CD14-positive monocyte (primary cell): ENCODE data around the gene PTPRD. TPM values are rescaled to one million over a fixed set of nuclear protein-coding genes. Genes with fewer than 3 reads are reported as not detected.
"Not testable (repeated sequence)": the region's sequence is repeated elsewhere in the genome, so short reads cannot be mapped to it uniquely, and the experiment has no call there.

ENCODE experiments used
- DNase-seq, 3 donors: peaks; one replicate each; pipeline ENCODE4 v3.0.0-alpha.2; 2011 to 2022
- H2AFZ ChIP-seq: 2 replicates; pipeline ENCODE4 v1.6.0; 2012; ENCODE audit warnings: mild to moderate bottlenecking, low read depth, low read length, inconsistent platforms; ENCODE audit not compliant: insufficient read depth, poor library complexity, severe bottlenecking
- H3K27ac ChIP-seq, 2 donors: 1 replicate in 1 of 2; 2 replicates in 1 of 2; pipeline ENCODE4 v1.5.1; 2012 to 2013; ENCODE audit warnings: low read length in 2 of 2, control low read depth in 1 of 2, inconsistent platforms in 1 of 2, low read depth in 1 of 2, mild to moderate bottlenecking in 1 of 2
- H3K27me3 ChIP-seq, 2 donors: one replicate each; pipeline versions ENCODE4 v1.6.0 to v1.6.1; 2011 to 2013; ENCODE audit warnings: low read length in 2 of 2; ENCODE audit not compliant: control insufficient read depth in 2 of 2, insufficient read depth in 2 of 2
- H3K36me3 ChIP-seq, 2 donors: replicated peaks in 1 of 2; 1 replicate in 1 of 2; 2 replicates in 1 of 2; pipeline versions ENCODE4 v1.5.1 to v1.6.1; 2012 to 2013; ENCODE audit warnings: low read length in 2 of 2, control low read depth in 1 of 2, inconsistent platforms in 1 of 2, mild to moderate bottlenecking in 1 of 2; ENCODE audit not compliant: insufficient read depth in 2 of 2, control insufficient read depth in 1 of 2
- H3K4me1 ChIP-seq, 2 donors: 1 replicate in 1 of 2; 2 replicates in 1 of 2; pipeline versions ENCODE4 v1.5.1 to v1.6.1; 2012 to 2013; ENCODE audit warnings: low read length in 2 of 2, control low read depth in 1 of 2, inconsistent platforms in 1 of 2, mild to moderate bottlenecking in 1 of 2, moderate library complexity in 1 of 2; ENCODE audit not compliant: insufficient read depth in 2 of 2, control insufficient read depth in 1 of 2
- H3K4me2 ChIP-seq: replicated peaks from 2 replicates; pipeline ENCODE3; 2012; ENCODE audit warnings: low read length, moderate library complexity, mild to moderate bottlenecking; ENCODE audit not compliant: poor library complexity, severe bottlenecking; ENCODE audit errors: extremely low read depth
- H3K4me3 ChIP-seq, 3 experiments: fragments of 200-600 bp in 1 of 3; sonication (generic) in 1 of 3; replicated peaks in 1 of 3; 1 replicate in 2 of 3; 2 replicates in 1 of 3; pipeline ENCODE4 v1.5.1; 2011 to 2013; ENCODE audit warnings: low read length in 3 of 3, mild to moderate bottlenecking in 3 of 3, control low read depth in 2 of 3, low read depth in 2 of 3, inconsistent platforms in 1 of 3, moderate library complexity in 1 of 3
- H3K79me2 ChIP-seq: 2 replicates; pipeline ENCODE4 v1.6.0; 2012; ENCODE audit warnings: mild to moderate bottlenecking, control low read depth, inconsistent platforms, low read length, moderate library complexity; ENCODE audit not compliant: insufficient read depth
- H3K9ac ChIP-seq: 2 replicates; pipeline ENCODE4 v1.6.0; 2017; ENCODE audit warnings: low read length, mild to moderate bottlenecking; ENCODE audit not compliant: insufficient read depth, poor library complexity, severe bottlenecking
- H3K9me3 ChIP-seq, 2 donors: replicated peaks in 1 of 2; 1 replicate in 1 of 2; 2 replicates in 1 of 2; pipeline versions ENCODE4 v1.5.1 to v1.6.1; 2012 to 2013; ENCODE audit warnings: low read length in 2 of 2, control low read depth in 1 of 2; ENCODE audit not compliant: control insufficient read depth in 1 of 2, insufficient read depth in 1 of 2
- H4K20me1 ChIP-seq: 2 replicates; pipeline ENCODE4 v1.6.0; 2012; ENCODE audit warnings: mild to moderate bottlenecking, low read length, control low read depth, moderate library complexity; ENCODE audit not compliant: insufficient read depth
- H3K27ac Mint-ChIP-seq, 7 donors: one replicate each; pipeline ENCODE4 v1.8.0; 2020; ENCODE audit warnings: mild to moderate bottlenecking in 7 of 7, mixed read lengths in 7 of 7, moderate library complexity in 6 of 7, inconsistent platforms in 2 of 7
- H3K27me3 Mint-ChIP-seq, 3 donors: one replicate each; pipeline ENCODE4 v1.8.0; 2021 to 2022; ENCODE audit warnings: low read depth in 3 of 3, mild to moderate bottlenecking in 3 of 3, mixed read lengths in 3 of 3, moderate library complexity in 3 of 3, inconsistent platforms in 1 of 3
- H3K36me3 Mint-ChIP-seq, 2 donors: one replicate each; pipeline ENCODE4 v1.8.0; 2020; ENCODE audit warnings: mixed read lengths in 2 of 2, inconsistent platforms in 1 of 2, mild to moderate bottlenecking in 1 of 2
- H3K4me1 Mint-ChIP-seq: one replicate; pipeline ENCODE4 v1.8.0; 2020; ENCODE audit warnings: mild to moderate bottlenecking, mixed read lengths
- H3K4me3 Mint-ChIP-seq, 2 donors: one replicate each; pipeline ENCODE4 v1.8.0; 2020; ENCODE audit warnings: mild to moderate bottlenecking in 2 of 2, mixed read lengths in 2 of 2, moderate library complexity in 1 of 2
- H3K9me3 Mint-ChIP-seq, 7 donors: one replicate each; pipeline ENCODE4 v1.8.0; 2020 to 2022; ENCODE audit warnings: mixed read lengths in 7 of 7, mild to moderate bottlenecking in 6 of 7, moderate library complexity in 6 of 7, inconsistent platforms in 2 of 7
- CTCF ChIP-seq: fragments of 200-600 bp; IDR thresholded peaks from one replicate; pipeline ENCODE4 v1.8.0; 2022; ENCODE audit warnings: antibody characterized with exemption, mild to moderate bottlenecking
- WGBS: methylation state at CpG from one replicate; pipeline ENCODE4 v1.1.5; 2013; ENCODE audit warnings: missing lambda C conversion rate; ENCODE audit not compliant: insufficient coverage; 5-methylcytosine and 5-hydroxymethylcytosine counted together
- intact Hi-C, 2 donors: fragments of 100-400 bp; cut with micrococcal nuclease; formaldehyde crosslinking; loops; one replicate each; pipeline versions ENCODE4 v1.15.0 to v1.15.1; 2023
- polyA plus RNA-seq, 3 donors: library from polyadenylated mRNA; depleted of rRNA in 1 of 3; unstranded in 2 of 3; stranded (reverse) in 1 of 3; fragments of 300-500 nt in 2 of 3; fragments of >200 nt in 1 of 3; fragmentation: Illumina TruSeq in 2 of 3; gene quantifications; 1 replicate in 2 of 3; 2 replicates in 1 of 3; pipeline ENCODE4 v1.2.3, GENCODE V29; 2012 to 2021

PTPRD gene
- polyA plus RNA-seq, 3 donors = not detected

GRCh38 chr9:9478741-9479140 lies 1134.1 kb downstream of the PTPRD start:
- H3K4me2 ChIP-seq = no peak overlapping the region
- no peak overlapping the region for H3K4me3 ChIP-seq
- no peaks in the 10 kb centered on the region for H3K4me1 ChIP-seq
- no peaks in the 10 kb centered on the region for H3K27me3 Mint-ChIP-seq
- no CpG with 5 or more reads among the region's 3 CpGs for WGBS
- peaks cover 0 to 4% (median 0%) of the 10 kb centered on the region in 7 donors for H3K9me3 Mint-ChIP-seq
- no peak for TF ChIP-seq CTCF
- no peaks in the 10 kb centered on the region for H3K9me3 ChIP-seq
- H4K20me1 ChIP-seq = no peaks in the 10 kb centered on the region
- H3K36me3 Mint-ChIP-seq = no peaks in the 10 kb centered on the region
- no peak for DNase-seq
- H3K4me1 Mint-ChIP-seq = no peaks in the 10 kb centered on the region
- no peak overlapping the region for H3K9ac ChIP-seq
- no peak overlapping the region for H3K27ac Mint-ChIP-seq
- no peaks in the 10 kb centered on the region for H3K36me3 ChIP-seq
- no peak overlapping the region for H2AFZ ChIP-seq
- intact Hi-C loops = no loop called here
- H3K4me3 Mint-ChIP-seq = no peak overlapping the region
- H3K27ac ChIP-seq = no peak overlapping the region
- no peaks in the 10 kb centered on the region for H3K79me2 ChIP-seq
- H3K27me3 ChIP-seq = no peaks in the 10 kb centered on the region

GRCh38 chr9:9469271-9469670 lies 1143.5 kb downstream of the PTPRD start:
- no peak overlapping the region for H3K27ac ChIP-seq
- WGBS = no CpG with 5 or more reads among the region's 2 CpGs
- no peak overlapping the region for H3K4me3 ChIP-seq
- DNase-seq = no peak
- no peaks in the 10 kb centered on the region for H3K9me3 ChIP-seq
- TF ChIP-seq CTCF = no peak
- no peaks in the 10 kb centered on the region for H3K27me3 Mint-ChIP-seq
- intact Hi-C loops = no loop called here
- no peaks in the 10 kb centered on the region for H3K36me3 Mint-ChIP-seq
- no peaks in the 10 kb centered on the region for H3K79me2 ChIP-seq
- H4K20me1 ChIP-seq = no peaks in the 10 kb centered on the region
- H3K4me1 ChIP-seq = no peaks in the 10 kb centered on the region
- no peak overlapping the region for H3K4me2 ChIP-seq
- H3K9me3 Mint-ChIP-seq = peaks cover 0 to 2% (median 0%) of the 10 kb centered on the region in 7 donors
- H3K9ac ChIP-seq = no peak overlapping the region
- H3K4me3 Mint-ChIP-seq = no peak overlapping the region
- H3K4me1 Mint-ChIP-seq = no peaks in the 10 kb centered on the region
- H3K27ac Mint-ChIP-seq = no peak overlapping the region
- no peaks in the 10 kb centered on the region for H3K27me3 ChIP-seq
- no peaks in the 10 kb centered on the region for H3K36me3 ChIP-seq
- H2AFZ ChIP-seq = no peak overlapping the region

GRCh38 chr9:9441874-9442273 lies 1170.9 kb downstream of the PTPRD start:
- intact Hi-C loops, H3K36me3 Mint-ChIP-seq, H2AFZ ChIP-seq, H3K4me3 ChIP-seq, H3K4me2 ChIP-seq, H3K27me3 ChIP-seq, DNase-seq, H3K4me1 ChIP-seq, H3K4me3 Mint-ChIP-seq, H3K9ac ChIP-seq, H3K79me2 ChIP-seq, H3K27ac ChIP-seq, H4K20me1 ChIP-seq, H3K4me1 Mint-ChIP-seq, H3K27me3 Mint-ChIP-seq, H3K27ac Mint-ChIP-seq, H3K36me3 ChIP-seq: not testable (repeated sequence)
- H3K9me3 ChIP-seq = peaks cover 11 to 15% of the 10 kb centered on the region in 2 donors
- no CpG with 5 or more reads among the region's 19 CpGs for WGBS
- H3K9me3 Mint-ChIP-seq = peaks cover 3 to 16% (median 6%) of the 10 kb centered on the region in 7 donors
